Activated T-cell treated with anti-CD3 and anti-CD28 coated beads, Interleukin-2, amount 50 U/mL, for 4 hours (primary cell): ENCODE data around the gene NEBL. TPM values are rescaled to one million over a fixed set of nuclear protein-coding genes. Genes with fewer than 3 reads are reported as not detected.

Experiments
- ATAC-seq, 2 donors: fragments of 200-7000 bp; cut with Tn5 transposase; one replicate each; pipeline ENCODE4 v1.10.0; 2021
- DNase-seq: peaks from one replicate; pipeline ENCODE4 v3.0.0-alpha.2; 2020
- H3K27me3 Mint-ChIP-seq: one replicate; pipeline ENCODE4 v1.8.0; 2021; ENCODE audit warnings: low read depth, mixed read lengths
- H3K36me3 Mint-ChIP-seq: one replicate; pipeline ENCODE4 v1.8.0; 2022; ENCODE audit warnings: mixed read lengths; ENCODE audit not compliant: insufficient read depth
- H3K4me1 Mint-ChIP-seq: one replicate; pipeline ENCODE4 v1.8.0; 2021; ENCODE audit warnings: low read depth, mixed read lengths
- H3K4me3 Mint-ChIP-seq: one replicate; pipeline ENCODE4 v1.8.0; 2021; ENCODE audit warnings: mild to moderate bottlenecking, moderate library complexity, mixed read lengths
- H3K9me3 Mint-ChIP-seq: one replicate; pipeline ENCODE4 v1.8.0; 2021; ENCODE audit warnings: mixed read lengths
- total RNA-seq, 3 donors: library from RNA; stranded (reverse); gene quantifications; one replicate each; pipeline ENCODE4 v1.2.1, GENCODE V29; 2021

NEBL gene
- total RNA-seq, 3 donors from 2014 or later = 0.11 to 0.48 (median 0.24) TPM

- Mint-ChIP-seq H3K36me3 (no peaks in the 10 kb centered on the region), H3K4me1 (no peaks in the 10 kb centered on the region), H3K4me3 (no peak overlapping the region), H3K9me3 (no peaks in the 10 kb centered on the region), H3K27me3 (peaks cover 2% of the 10 kb centered on the region)
- no peak for ATAC-seq
- DNase-seq = no peak
Measured at GRCh38 chr10:20863008-20863407, 34.1 kb downstream of the NEBL start.

- H3K4me1 Mint-ChIP-seq = no peaks in the 10 kb centered on the region
- ATAC-seq (no peak), DNase-seq (no peak)
- no peaks in the 10 kb centered on the region for H3K9me3 Mint-ChIP-seq
- peaks cover 2% of the 10 kb centered on the region for H3K27me3 Mint-ChIP-seq
- H3K36me3 Mint-ChIP-seq = no peaks in the 10 kb centered on the region
- H3K4me3 Mint-ChIP-seq = no peak overlapping the region
Measured at GRCh38 chr10:20858292-20859124, 38.6 kb downstream of the NEBL start.

- Mint-ChIP-seq H3K4me3 (no peak overlapping the region), H3K36me3 (no peaks in the 10 kb centered on the region), H3K27me3 (peaks cover 2% of the 10 kb centered on the region), H3K4me1 (no peaks in the 10 kb centered on the region), H3K9me3 (no peaks in the 10 kb centered on the region)
- no peak for DNase-seq
- no peak for ATAC-seq
Measured at GRCh38 chr10:20856484-20856883, 40.6 kb downstream of the NEBL start.

- no peak for DNase-seq
- ATAC-seq = no peak
- no peaks in the 10 kb centered on the region for H3K36me3 Mint-ChIP-seq
- H3K4me3 Mint-ChIP-seq = no peak overlapping the region
- H3K9me3 Mint-ChIP-seq = no peaks in the 10 kb centered on the region
- H3K27me3 Mint-ChIP-seq = peaks cover 2% of the 10 kb centered on the region
- H3K4me1 Mint-ChIP-seq = no peaks in the 10 kb centered on the region
Measured at GRCh38 chr10:20855398-20856038, 41.6 kb downstream of the NEBL start.

GRCh38 chr10:20853276-20853675, 43.8 kb downstream of the NEBL start:
- peaks cover 4% of the 10 kb centered on the region for H3K9me3 Mint-ChIP-seq
- H3K4me3 Mint-ChIP-seq = no peak overlapping the region
- no peaks in the 10 kb centered on the region for H3K36me3 Mint-ChIP-seq
- peaks cover 2% of the 10 kb centered on the region for H3K27me3 Mint-ChIP-seq
- ATAC-seq (no peak), DNase-seq (no peak)
- no peaks in the 10 kb centered on the region for H3K4me1 Mint-ChIP-seq

GRCh38 chr10:20852303-20852702, 44.8 kb downstream of the NEBL start:
- Mint-ChIP-seq H3K4me3 (no peak overlapping the region), H3K36me3 (no peaks in the 10 kb centered on the region), H3K9me3 (peaks cover 4% of the 10 kb centered on the region), H3K4me1 (no peaks in the 10 kb centered on the region), H3K27me3 (peaks cover 2% of the 10 kb centered on the region)
- ATAC-seq (no peak), DNase-seq (no peak)

GRCh38 chr10:20847512-20847911, 49.6 kb downstream of the NEBL start:
- peaks cover 4% of the 10 kb centered on the region for H3K9me3 Mint-ChIP-seq
- ATAC-seq = no peak
- no peaks in the 10 kb centered on the region for H3K36me3 Mint-ChIP-seq
- no peak for DNase-seq
- H3K4me3 Mint-ChIP-seq = no peak overlapping the region
- no peaks in the 10 kb centered on the region for H3K4me1 Mint-ChIP-seq
- H3K27me3 Mint-ChIP-seq = no peaks in the 10 kb centered on the region

GRCh38 chr10:20846263-20846662, 50.8 kb downstream of the NEBL start:
- ATAC-seq (no peak), DNase-seq (no peak)
- Mint-ChIP-seq H3K9me3 (peaks cover 4% of the 10 kb centered on the region), H3K4me1 (no peaks in the 10 kb centered on the region), H3K36me3 (no peaks in the 10 kb centered on the region), H3K4me3 (no peak overlapping the region), H3K27me3 (no peaks in the 10 kb centered on the region)

- Mint-ChIP-seq H3K4me1 (no peaks in the 10 kb centered on the region), H3K36me3 (no peaks in the 10 kb centered on the region), H3K9me3 (peaks cover 3% of the 10 kb centered on the region), H3K27me3 (no peaks in the 10 kb centered on the region), H3K4me3 (no peak overlapping the region)
- DNase-seq (no peak), ATAC-seq (no peak)
Measured at GRCh38 chr10:20841419-20841818, 55.7 kb downstream of the NEBL start.

- ATAC-seq (no peak), DNase-seq (no peak)
- Mint-ChIP-seq H3K9me3 (peaks cover 3% of the 10 kb centered on the region), H3K27me3 (no peaks in the 10 kb centered on the region), H3K4me3 (no peak overlapping the region), H3K36me3 (no peaks in the 10 kb centered on the region), H3K4me1 (no peaks in the 10 kb centered on the region)
Measured at GRCh38 chr10:20839910-20840309, 57.2 kb downstream of the NEBL start.

- Mint-ChIP-seq H3K4me1 (no peaks in the 10 kb centered on the region), H3K4me3 (no peak overlapping the region), H3K36me3 (no peaks in the 10 kb centered on the region), H3K9me3 (peaks cover 3% of the 10 kb centered on the region), H3K27me3 (no peaks in the 10 kb centered on the region)
- DNase-seq (no peak), ATAC-seq (no peak)
Measured at GRCh38 chr10:20839141-20839540, 58.0 kb downstream of the NEBL start.

- ATAC-seq (no peak), DNase-seq (no peak)
- Mint-ChIP-seq H3K27me3 (no peaks in the 10 kb centered on the region), H3K9me3 (peaks cover 3% of the 10 kb centered on the region), H3K4me3 (no peak overlapping the region), H3K4me1 (no peaks in the 10 kb centered on the region), H3K36me3 (no peaks in the 10 kb centered on the region)
Measured at GRCh38 chr10:20836401-20836800, 60.7 kb downstream of the NEBL start.

GRCh38 chr10:20835335-20835734, 61.8 kb downstream of the NEBL start:
- H3K27me3 Mint-ChIP-seq = no peaks in the 10 kb centered on the region
- H3K4me3 Mint-ChIP-seq = no peak overlapping the region
- no peaks in the 10 kb centered on the region for H3K36me3 Mint-ChIP-seq

GRCh38 chr10:20834825-20835224, 62.3 kb downstream of the NEBL start:
- Mint-ChIP-seq H3K27me3 (no peaks in the 10 kb centered on the region), H3K36me3 (no peaks in the 10 kb centered on the region), H3K9me3 (peaks cover 3% of the 10 kb centered on the region), H3K4me1 (no peaks in the 10 kb centered on the region), H3K4me3 (no peak overlapping the region)
- DNase-seq (no peak), ATAC-seq (no peak)

More at GRCh38 chr10:20835335-20835734, 61.8 kb downstream of the NEBL start:
- no peaks in the 10 kb centered on the region for H3K4me1 Mint-ChIP-seq
- DNase-seq (no peak), ATAC-seq (no peak)
- H3K9me3 Mint-ChIP-seq = peaks cover 3% of the 10 kb centered on the region

- DNase-seq (no peak), ATAC-seq (no peak)
- H3K4me1 Mint-ChIP-seq = no peaks in the 10 kb centered on the region
- no peak overlapping the region for H3K4me3 Mint-ChIP-seq
- H3K27me3 Mint-ChIP-seq = no peaks in the 10 kb centered on the region
- H3K36me3 Mint-ChIP-seq = no peaks in the 10 kb centered on the region
- H3K9me3 Mint-ChIP-seq = no peaks in the 10 kb centered on the region
Measured at GRCh38 chr10:20822825-20823224, 74.3 kb downstream of the NEBL start.
